Osteocyte (in vitro differentiated cells): Measurements from ENCODE around the gene RNF14. TPM values are rescaled to one million over a fixed set of nuclear protein-coding genes. Genes with fewer than 3 reads are reported as not detected.
A peak's percentile ranks its signal among the peaks of the same experiment; 100 is the strongest.

ENCODE experiments used
- DNase-seq: peaks from one replicate; pipeline ENCODE4 v3.0.0; 2021; ENCODE audit warnings: mixed read lengths; ENCODE audit not compliant: unreplicated experiment; ENCODE audit errors: extremely low spot score
- H3K27ac Mint-ChIP-seq: one replicate; pipeline ENCODE4 v1.8.0; 2021; ENCODE audit warnings: mild to moderate bottlenecking, mixed read lengths; ENCODE audit not compliant: unreplicated experiment
- H3K27me3 Mint-ChIP-seq: one replicate; pipeline ENCODE4 v1.8.0; 2021; ENCODE audit warnings: mixed read lengths; ENCODE audit not compliant: unreplicated experiment
- H3K36me3 Mint-ChIP-seq: one replicate; pipeline ENCODE4 v1.8.0; 2021; ENCODE audit warnings: mixed read lengths; ENCODE audit not compliant: unreplicated experiment
- H3K4me1 Mint-ChIP-seq: one replicate; pipeline ENCODE4 v1.8.0; 2021; ENCODE audit warnings: mixed read lengths; ENCODE audit not compliant: unreplicated experiment
- H3K4me3 Mint-ChIP-seq: one replicate; pipeline ENCODE4 v1.8.0; 2021; ENCODE audit warnings: mild to moderate bottlenecking, moderate library complexity, mixed read lengths; ENCODE audit not compliant: unreplicated experiment
- H3K9me3 Mint-ChIP-seq: one replicate; pipeline ENCODE4 v1.8.0; 2021; ENCODE audit warnings: mixed read lengths; ENCODE audit not compliant: unreplicated experiment
- total RNA-seq: library from RNA; stranded (reverse); gene quantifications from 2 replicates; pipeline ENCODE4 v1.2.1, GENCODE V29; 2021
- TF ChIP-seq, protein P1 (sequence below): fragments of 200-600 bp; sonication (generic); IDR thresholded peaks from 2 replicates; pipeline ENCODE4 v1.5.0; 2021; ENCODE audit warnings: antibody characterized with exemption, mild to moderate bottlenecking, moderate library complexity

RNF14 gene
- total RNA-seq, 1 donor from 2014 or later: 66.8 TPM

GRCh38 chr5:142006363-142007236 lies 37.7 kb downstream of the RNF14 start:
- peaks cover 3% of the 10 kb centered on the region for H3K4me1 Mint-ChIP-seq
- H3K27me3 Mint-ChIP-seq: no peaks in the 10 kb centered on the region
- no peak overlapping the region for H3K4me3 Mint-ChIP-seq
- H3K9me3 Mint-ChIP-seq: no peaks in the 10 kb centered on the region
- H3K36me3 Mint-ChIP-seq: peaks cover 51% of the 10 kb centered on the region
- no peak for DNase-seq
- H3K27ac Mint-ChIP-seq: no peak overlapping the region
- TF ChIP-seq, protein P1, sequence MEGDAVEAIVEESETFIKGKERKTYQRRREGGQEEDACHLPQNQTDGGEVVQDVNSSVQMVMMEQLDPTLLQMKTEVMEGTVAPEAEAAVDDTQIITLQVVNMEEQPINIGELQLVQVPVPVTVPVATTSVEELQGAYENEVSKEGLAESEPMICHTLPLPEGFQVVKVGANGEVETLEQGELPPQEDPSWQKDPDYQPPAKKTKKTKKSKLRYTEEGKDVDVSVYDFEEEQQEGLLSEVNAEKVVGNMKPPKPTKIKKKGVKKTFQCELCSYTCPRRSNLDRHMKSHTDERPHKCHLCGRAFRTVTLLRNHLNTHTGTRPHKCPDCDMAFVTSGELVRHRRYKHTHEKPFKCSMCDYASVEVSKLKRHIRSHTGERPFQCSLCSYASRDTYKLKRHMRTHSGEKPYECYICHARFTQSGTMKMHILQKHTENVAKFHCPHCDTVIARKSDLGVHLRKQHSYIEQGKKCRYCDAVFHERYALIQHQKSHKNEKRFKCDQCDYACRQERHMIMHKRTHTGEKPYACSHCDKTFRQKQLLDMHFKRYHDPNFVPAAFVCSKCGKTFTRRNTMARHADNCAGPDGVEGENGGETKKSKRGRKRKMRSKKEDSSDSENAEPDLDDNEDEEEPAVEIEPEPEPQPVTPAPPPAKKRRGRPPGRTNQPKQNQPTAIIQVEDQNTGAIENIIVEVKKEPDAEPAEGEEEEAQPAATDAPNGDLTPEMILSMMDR: no peak

DNA sequence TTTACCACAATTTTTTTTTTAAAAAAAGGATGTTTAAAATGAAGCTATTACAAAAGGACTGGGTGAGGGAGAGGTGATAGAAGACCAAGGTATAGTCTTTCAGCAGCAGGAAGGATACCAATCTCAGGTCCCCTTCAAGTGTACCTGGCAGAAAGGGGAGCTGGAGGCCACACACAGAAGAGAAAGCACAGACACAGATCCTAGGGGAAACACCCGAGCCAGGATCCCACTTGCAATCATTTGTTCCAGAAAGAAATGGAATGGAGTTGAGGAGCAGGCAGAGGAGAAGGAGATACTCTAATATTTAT lies 38.3 kb downstream of the RNF14 start:
- no peaks in the 10 kb centered on the region for H3K27me3 Mint-ChIP-seq
- no peak overlapping the region for H3K27ac Mint-ChIP-seq
- H3K4me1 Mint-ChIP-seq: peaks cover 8% of the 10 kb centered on the region
- no peak for DNase-seq
- peaks cover 45% of the 10 kb centered on the region for H3K36me3 Mint-ChIP-seq
- no peaks in the 10 kb centered on the region for H3K9me3 Mint-ChIP-seq
- no peak overlapping the region for H3K4me3 Mint-ChIP-seq
- TF ChIP-seq, protein P1: no peak

DNA sequence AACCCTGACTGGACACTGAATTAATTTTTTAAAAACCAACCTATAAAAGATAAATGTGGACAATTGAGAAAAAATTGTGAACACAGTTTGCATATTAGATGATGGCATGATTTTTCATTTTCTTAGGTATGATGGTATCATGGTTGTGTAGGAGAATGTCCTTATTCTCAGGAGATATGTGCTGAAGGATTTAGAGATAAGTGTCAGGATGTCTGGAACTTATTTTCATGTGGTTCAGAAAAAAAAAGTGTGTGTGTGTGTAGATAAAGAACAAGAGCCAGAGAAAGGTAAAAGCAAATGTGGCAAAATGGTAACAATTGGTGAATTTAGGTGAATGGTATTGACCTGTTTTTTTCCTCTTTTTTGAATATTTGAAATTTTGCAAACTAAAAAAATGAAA lies 39.9 kb downstream of the RNF14 start:
- no peak overlapping the region for H3K27ac Mint-ChIP-seq
- H3K9me3 Mint-ChIP-seq: no peaks in the 10 kb centered on the region
- H3K27me3 Mint-ChIP-seq: no peaks in the 10 kb centered on the region
- no peak overlapping the region for H3K4me3 Mint-ChIP-seq
- TF ChIP-seq, protein P1: no peak
- no peak for DNase-seq
- H3K36me3 Mint-ChIP-seq: peaks cover 37% of the 10 kb centered on the region
- H3K4me1 Mint-ChIP-seq: peaks cover 18% of the 10 kb centered on the region

GRCh38 chr5:142009886-142010285 lies 41.0 kb downstream of the RNF14 start:
- Mint-ChIP-seq H3K4me1 (peaks cover 18% of the 10 kb centered on the region), H3K36me3 (peaks cover 32% of the 10 kb centered on the region), H3K4me3 (no peak overlapping the region), H3K9me3 (no peaks in the 10 kb centered on the region), H3K27ac (no peak overlapping the region), H3K27me3 (no peaks in the 10 kb centered on the region)
- DNase-seq: peak; percentile 49
- TF ChIP-seq, protein P1: no peak

DNA sequence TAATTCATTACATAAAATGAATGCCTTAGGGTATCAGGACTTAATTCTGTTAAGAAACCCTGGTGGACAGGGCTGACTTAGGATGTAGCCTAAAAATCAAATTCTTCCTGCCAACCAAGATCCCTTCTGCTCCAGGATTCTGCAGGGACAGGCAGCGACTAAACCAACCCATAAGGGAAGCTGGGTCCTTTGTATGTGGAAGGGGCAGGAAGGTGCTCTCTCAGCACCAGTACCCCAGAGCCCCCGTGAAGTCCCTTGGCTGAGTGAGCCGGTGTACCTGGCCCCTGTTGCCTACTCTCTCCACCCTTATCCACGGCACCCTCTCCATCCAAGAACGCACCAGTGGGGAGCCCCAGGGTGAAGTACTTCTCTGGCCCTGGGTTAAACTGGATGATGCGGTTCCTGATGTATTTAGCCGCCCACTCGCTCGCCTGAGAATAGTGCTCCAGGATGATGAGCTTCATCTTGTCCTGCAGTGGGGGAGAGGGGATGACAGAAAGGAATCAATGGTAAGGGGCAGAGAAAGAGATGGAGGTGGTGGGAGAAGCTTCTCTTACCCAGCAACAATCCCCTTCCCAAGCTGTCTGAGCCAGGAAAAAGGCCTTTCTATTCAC lies 42.8 kb downstream of the RNF14 start:
- Mint-ChIP-seq H3K27ac (peak overlapping the region; percentile 71), H3K4me3 (peak overlapping the region; percentile 88), H3K36me3 (peaks cover 18% of the 10 kb centered on the region), H3K9me3 (no peaks in the 10 kb centered on the region), H3K27me3 (no peaks in the 10 kb centered on the region), H3K4me1 (peaks cover 25% of the 10 kb centered on the region)
- no peak for DNase-seq
- TF ChIP-seq, protein P1: no peak
